WTC11 (cell line): ENCODE measurements around the gene GALNT5.

ENCODE experiments used
- E2F5 ChIP-seq: sonication (generic); formaldehyde crosslinking; IDR thresholded peaks from 2 replicates; pipeline ENCODE4 v1.8.1; 2022; ENCODE audit warnings: mild to moderate bottlenecking, moderate library complexity, missing genetic modification reagents
- NFYB ChIP-seq: sonication (generic); formaldehyde crosslinking; conservative IDR thresholded peaks from 2 replicates; pipeline ENCODE4 v1.8.0; 2022; ENCODE audit warnings: low read depth, missing genetic modification reagents
- USF2 ChIP-seq: sonication (generic); formaldehyde crosslinking; IDR thresholded peaks from 2 replicates; pipeline ENCODE4 v1.8.1; 2023; ENCODE audit warnings: mild to moderate bottlenecking, missing genetic modification reagents, moderate library complexity
- ZNF232 ChIP-seq: sonication (generic); formaldehyde crosslinking; IDR thresholded peaks from 2 replicates; pipeline ENCODE4 v1.8.0; 2022; ENCODE audit warnings: mild to moderate bottlenecking, missing genetic modification reagents
- TF ChIP-seq, protein P1 (sequence below): fragments of 200-600 bp; IDR thresholded peaks from 2 replicates; pipeline ENCODE4 v1.8.0; 2022; ENCODE audit warnings: antibody characterized with exemption
- TF ChIP-seq, protein P2 (sequence below): sonication (generic); formaldehyde crosslinking; conservative IDR thresholded peaks from 2 replicates; pipeline ENCODE4 v1.8.1; 2022; ENCODE audit warnings: mild to moderate bottlenecking, missing genetic modification reagents
- TF ChIP-seq, protein P3 (sequence below): sonication (generic); formaldehyde crosslinking; IDR thresholded peaks from 2 replicates; pipeline ENCODE4 v1.8.0; 2022; ENCODE audit warnings: mild to moderate bottlenecking, missing genetic modification reagents

DNA sequence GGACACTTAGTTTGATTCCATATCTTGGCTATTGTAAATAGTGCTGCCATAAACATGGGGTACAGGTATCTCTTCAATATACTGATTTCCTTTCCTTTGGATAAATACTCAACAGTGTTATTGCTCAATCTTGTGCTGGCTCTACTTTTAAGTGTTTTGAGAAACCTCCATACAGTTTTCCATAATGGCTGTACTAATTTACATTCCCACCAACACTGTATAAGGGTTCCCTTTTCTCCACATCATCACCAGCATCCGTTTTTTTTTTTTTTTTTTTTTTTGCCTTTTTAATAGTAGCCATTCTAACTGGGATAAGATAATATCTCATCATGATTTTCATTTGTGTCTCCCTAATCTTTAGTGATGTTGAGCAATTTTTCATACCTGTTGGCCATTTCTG, 29.9 kb upstream of the GALNT5 start:
- TF ChIP-seq, protein P1, sequence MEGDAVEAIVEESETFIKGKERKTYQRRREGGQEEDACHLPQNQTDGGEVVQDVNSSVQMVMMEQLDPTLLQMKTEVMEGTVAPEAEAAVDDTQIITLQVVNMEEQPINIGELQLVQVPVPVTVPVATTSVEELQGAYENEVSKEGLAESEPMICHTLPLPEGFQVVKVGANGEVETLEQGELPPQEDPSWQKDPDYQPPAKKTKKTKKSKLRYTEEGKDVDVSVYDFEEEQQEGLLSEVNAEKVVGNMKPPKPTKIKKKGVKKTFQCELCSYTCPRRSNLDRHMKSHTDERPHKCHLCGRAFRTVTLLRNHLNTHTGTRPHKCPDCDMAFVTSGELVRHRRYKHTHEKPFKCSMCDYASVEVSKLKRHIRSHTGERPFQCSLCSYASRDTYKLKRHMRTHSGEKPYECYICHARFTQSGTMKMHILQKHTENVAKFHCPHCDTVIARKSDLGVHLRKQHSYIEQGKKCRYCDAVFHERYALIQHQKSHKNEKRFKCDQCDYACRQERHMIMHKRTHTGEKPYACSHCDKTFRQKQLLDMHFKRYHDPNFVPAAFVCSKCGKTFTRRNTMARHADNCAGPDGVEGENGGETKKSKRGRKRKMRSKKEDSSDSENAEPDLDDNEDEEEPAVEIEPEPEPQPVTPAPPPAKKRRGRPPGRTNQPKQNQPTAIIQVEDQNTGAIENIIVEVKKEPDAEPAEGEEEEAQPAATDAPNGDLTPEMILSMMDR, result no peak
- TF ChIP-seq NFYB (CRISPR knock-in tag), result no peak
- TF ChIP-seq, protein P2, sequence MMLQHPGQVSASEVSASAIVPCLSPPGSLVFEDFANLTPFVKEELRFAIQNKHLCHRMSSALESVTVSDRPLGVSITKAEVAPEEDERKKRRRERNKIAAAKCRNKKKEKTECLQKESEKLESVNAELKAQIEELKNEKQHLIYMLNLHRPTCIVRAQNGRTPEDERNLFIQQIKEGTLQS (CRISPR knock-in tag), result no peak
- TF ChIP-seq E2F5 (CRISPR knock-in tag), result no peak
- no peak for TF ChIP-seq ZNF232 (CRISPR knock-in tag)
- no peak for TF ChIP-seq USF2 (CRISPR knock-in tag)
- TF ChIP-seq, protein P3, sequence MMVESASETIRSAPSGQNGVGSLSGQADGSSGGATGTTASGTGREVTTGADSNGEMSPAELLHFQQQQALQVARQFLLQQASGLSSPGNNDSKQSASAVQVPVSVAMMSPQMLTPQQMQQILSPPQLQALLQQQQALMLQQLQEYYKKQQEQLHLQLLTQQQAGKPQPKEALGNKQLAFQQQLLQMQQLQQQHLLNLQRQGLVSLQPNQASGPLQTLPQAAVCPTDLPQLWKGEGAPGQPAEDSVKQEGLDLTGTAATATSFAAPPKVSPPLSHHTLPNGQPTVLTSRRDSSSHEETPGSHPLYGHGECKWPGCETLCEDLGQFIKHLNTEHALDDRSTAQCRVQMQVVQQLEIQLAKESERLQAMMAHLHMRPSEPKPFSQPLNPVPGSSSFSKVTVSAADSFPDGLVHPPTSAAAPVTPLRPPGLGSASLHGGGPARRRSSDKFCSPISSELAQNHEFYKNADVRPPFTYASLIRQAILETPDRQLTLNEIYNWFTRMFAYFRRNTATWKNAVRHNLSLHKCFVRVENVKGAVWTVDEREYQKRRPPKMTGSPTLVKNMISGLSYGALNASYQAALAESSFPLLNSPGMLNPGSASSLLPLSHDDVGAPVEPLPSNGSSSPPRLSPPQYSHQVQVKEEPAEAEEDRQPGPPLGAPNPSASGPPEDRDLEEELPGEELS (CRISPR knock-in tag), result no peak
